ENCODE results near the gene C11orf86.
A peak's percentile ranks its signal among the peaks of the same experiment; 100 is the strongest.

The C11orf86 gene

GRCh38 chr11:66962247-66962646 lies 12.9 kb upstream of the C11orf86 start:
- Mint-ChIP-seq H3K27ac (no peak overlapping the region), H3K36me3 (ENCODE audit: low read depth) (peaks cover 7% of the 10 kb centered on the region), H3K9me3 (peaks cover 16% of the 10 kb centered on the region), H3K27me3 (ENCODE audit: low read depth, poor library complexity) (peaks cover 21% of the 10 kb centered on the region), H3K4me1 (peaks cover 23% of the 10 kb centered on the region), H3K4me3 (no peak overlapping the region)
- no peak for DNase-seq
- TF ChIP-seq CTCF (IDR thresholded peaks at IDR 0.05): no peak

- DNase-seq: no peak
- Mint-ChIP-seq H3K4me3 (no peak overlapping the region), H3K27ac (no peak overlapping the region), H3K36me3 (ENCODE audit: low read depth) (peaks cover 7% of the 10 kb centered on the region), H3K4me1 (peaks cover 18% of the 10 kb centered on the region), H3K9me3 (peaks cover 16% of the 10 kb centered on the region), H3K27me3 (ENCODE audit: low read depth, poor library complexity) (peaks cover 21% of the 10 kb centered on the region)
- no peak for TF ChIP-seq CTCF (IDR thresholded peaks at IDR 0.05)
Measured at GRCh38 chr11:66962801-66963200, 12.3 kb upstream of the C11orf86 start.

- H3K9me3 Mint-ChIP-seq: peaks cover 6% of the 10 kb centered on the region
- H3K27me3 Mint-ChIP-seq (ENCODE audit: low read depth, poor library complexity): peaks cover 12% of the 10 kb centered on the region
- H3K27ac Mint-ChIP-seq: peak overlapping the region; percentile 72
- no peak for DNase-seq
- TF ChIP-seq CTCF (IDR thresholded peaks at IDR 0.05): no peak
- H3K4me3 Mint-ChIP-seq: no peak overlapping the region
- peaks cover 8% of the 10 kb centered on the region for H3K4me1 Mint-ChIP-seq
- H3K36me3 Mint-ChIP-seq (ENCODE audit: low read depth): no peaks in the 10 kb centered on the region
Measured at GRCh38 chr11:66964495-66964894, 10.6 kb upstream of the C11orf86 start.

- Mint-ChIP-seq H3K27ac (no peak overlapping the region), H3K36me3 (ENCODE audit: low read depth) (no peaks in the 10 kb centered on the region), H3K27me3 (ENCODE audit: low read depth, poor library complexity) (peaks cover 4% of the 10 kb centered on the region), H3K4me3 (no peak overlapping the region), H3K4me1 (peaks cover 15% of the 10 kb centered on the region), H3K9me3 (peaks cover 14% of the 10 kb centered on the region)
- no peak for TF ChIP-seq CTCF (IDR thresholded peaks at IDR 0.05)
- DNase-seq: no peak
Measured at GRCh38 chr11:66966351-66966750, 8.8 kb upstream of the C11orf86 start.

- Mint-ChIP-seq H3K27ac (peak overlapping the region; percentile 20), H3K9me3 (peaks cover 14% of the 10 kb centered on the region), H3K27me3 (ENCODE audit: low read depth, poor library complexity) (no peaks in the 10 kb centered on the region), H3K4me3 (no peak overlapping the region), H3K36me3 (ENCODE audit: low read depth) (no peaks in the 10 kb centered on the region), H3K4me1 (peaks cover 15% of the 10 kb centered on the region)
- TF ChIP-seq CTCF (IDR thresholded peaks at IDR 0.05): no peak
- no peak for DNase-seq
Measured at GRCh38 chr11:66967670-66968425, 7.3 kb upstream of the C11orf86 start.
